Measurements from ENCODE around the gene GRIN2C. TPM values are rescaled to one million over a fixed set of nuclear protein-coding genes. Genes with fewer than 3 reads are reported as not detected.

Gene GRIN2C
- total RNA-seq, 1 donor from 2014 or later = 0.45 TPM

- DNase-seq (ENCODE audit: low spot score) = no peak
These were observed 9.4 kb downstream of the GRIN2C start for GRCh38 chr17:74850310-74850709.

- DNase-seq (ENCODE audit: low spot score) = no peak
These were observed 10.9 kb downstream of the GRIN2C start for GRCh38 chr17:74848656-74849399.

DNA sequence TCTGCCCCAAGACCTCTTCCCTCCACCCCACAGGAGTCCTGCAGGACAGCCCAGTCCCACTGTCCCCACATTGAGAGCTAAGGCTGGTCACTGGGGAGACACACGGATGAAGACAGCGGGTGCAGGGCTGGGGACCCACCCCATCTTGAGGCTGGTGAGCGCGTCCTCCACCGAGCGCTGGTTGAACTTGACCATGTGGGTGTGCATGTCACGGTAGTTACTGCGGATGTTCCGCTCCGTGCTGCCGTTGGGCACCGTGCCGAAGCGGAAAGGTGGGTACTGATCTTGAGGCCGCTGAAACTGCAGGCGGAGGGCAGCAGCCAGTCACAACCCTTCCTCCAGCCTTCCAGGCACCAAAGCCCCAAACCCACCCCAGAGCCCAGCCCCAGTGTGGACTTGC lies 13.1 kb downstream of the GRIN2C start:
- no peak for DNase-seq (ENCODE audit: low spot score)

- DNase-seq (ENCODE audit: low spot score) = no peak
These were observed 16.4 kb downstream of the GRIN2C start for GRCh38 chr17:74843352-74843627.

GRCh38 chr17:74842599-74843351 lies 16.9 kb downstream of the GRIN2C start:
- DNase-seq (ENCODE audit: low spot score) = no peak

- DNase-seq (ENCODE audit: low spot score) = no peak
These were observed 17.5 kb downstream of the GRIN2C start for GRCh38 chr17:74842146-74842598.

GRCh38 chr17:74840989-74841666 lies 18.6 kb downstream of the GRIN2C start:
- no peak for DNase-seq (ENCODE audit: low spot score)

DNA sequence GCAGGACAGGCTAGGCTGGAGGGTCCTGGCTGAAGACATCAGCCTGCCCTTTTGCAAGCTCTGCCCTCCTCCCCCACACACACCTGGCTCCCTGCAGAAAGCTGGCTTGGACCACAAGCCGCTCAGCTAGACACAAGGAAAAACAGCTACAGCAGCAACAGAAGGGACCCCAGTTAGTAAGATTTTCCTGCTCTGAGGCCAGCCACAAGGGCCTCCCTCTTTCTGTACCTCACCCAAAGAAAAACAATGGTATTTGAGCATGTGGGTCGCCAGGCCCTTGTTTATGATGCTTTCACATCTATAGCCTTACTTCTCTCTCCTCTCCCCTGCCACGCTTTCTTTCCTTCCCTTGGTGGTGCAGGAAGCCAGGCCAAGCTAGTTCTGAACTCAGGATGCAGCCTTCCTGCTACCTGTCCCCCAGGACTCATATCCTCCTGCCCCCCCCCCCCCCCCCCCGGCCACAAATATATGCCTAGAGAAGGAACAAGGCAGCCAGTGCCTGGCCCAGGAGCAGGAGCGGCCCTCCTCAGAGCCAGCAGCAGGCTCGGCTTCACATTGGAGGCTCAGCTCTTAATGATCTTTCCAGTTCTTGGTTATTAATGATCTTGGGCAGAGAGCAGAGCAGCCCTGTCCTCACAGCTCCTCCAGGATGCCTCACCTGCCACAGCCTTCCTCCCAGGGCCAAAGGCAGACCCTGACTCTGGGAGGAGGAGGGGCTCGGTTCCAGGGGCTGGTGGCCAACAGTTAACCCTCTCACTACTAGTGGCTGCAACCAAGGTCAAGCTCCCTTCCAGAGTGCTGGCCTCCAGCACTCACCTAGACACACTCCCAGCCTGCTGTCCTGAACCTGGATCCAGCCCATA lies 19.5 kb downstream of the GRIN2C start:
- no peak for DNase-seq (ENCODE audit: low spot score)

DNA sequence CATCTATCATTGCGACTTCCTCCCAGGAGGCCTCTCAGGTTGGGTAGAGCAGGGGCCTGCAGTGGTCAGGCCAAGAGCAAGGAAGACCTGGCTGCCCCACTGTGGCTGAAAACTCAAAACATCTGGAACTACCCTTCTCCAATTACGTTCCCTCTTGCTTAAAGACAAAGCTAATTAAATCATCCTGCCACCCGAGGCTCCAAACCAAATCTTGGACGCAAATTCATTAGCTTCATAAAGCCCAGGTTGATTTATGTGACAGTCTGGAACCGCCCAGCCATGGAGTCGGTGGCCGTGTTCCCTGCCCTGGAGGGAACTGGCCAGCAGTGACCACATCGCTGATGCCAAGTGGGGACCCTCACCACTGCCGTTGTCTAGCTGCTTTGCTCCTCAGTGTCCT lies 21.4 kb downstream of the GRIN2C start:
- no peak for DNase-seq (ENCODE audit: low spot score)

- DNase-seq (ENCODE audit: low spot score) = no peak
These were observed 22.8 kb downstream of the GRIN2C start for GRCh38 chr17:74836691-74837467.

- DNase-seq (ENCODE audit: low spot score) = no peak
These were observed 23.5 kb downstream of the GRIN2C start for GRCh38 chr17:74836191-74836590.

DNA sequence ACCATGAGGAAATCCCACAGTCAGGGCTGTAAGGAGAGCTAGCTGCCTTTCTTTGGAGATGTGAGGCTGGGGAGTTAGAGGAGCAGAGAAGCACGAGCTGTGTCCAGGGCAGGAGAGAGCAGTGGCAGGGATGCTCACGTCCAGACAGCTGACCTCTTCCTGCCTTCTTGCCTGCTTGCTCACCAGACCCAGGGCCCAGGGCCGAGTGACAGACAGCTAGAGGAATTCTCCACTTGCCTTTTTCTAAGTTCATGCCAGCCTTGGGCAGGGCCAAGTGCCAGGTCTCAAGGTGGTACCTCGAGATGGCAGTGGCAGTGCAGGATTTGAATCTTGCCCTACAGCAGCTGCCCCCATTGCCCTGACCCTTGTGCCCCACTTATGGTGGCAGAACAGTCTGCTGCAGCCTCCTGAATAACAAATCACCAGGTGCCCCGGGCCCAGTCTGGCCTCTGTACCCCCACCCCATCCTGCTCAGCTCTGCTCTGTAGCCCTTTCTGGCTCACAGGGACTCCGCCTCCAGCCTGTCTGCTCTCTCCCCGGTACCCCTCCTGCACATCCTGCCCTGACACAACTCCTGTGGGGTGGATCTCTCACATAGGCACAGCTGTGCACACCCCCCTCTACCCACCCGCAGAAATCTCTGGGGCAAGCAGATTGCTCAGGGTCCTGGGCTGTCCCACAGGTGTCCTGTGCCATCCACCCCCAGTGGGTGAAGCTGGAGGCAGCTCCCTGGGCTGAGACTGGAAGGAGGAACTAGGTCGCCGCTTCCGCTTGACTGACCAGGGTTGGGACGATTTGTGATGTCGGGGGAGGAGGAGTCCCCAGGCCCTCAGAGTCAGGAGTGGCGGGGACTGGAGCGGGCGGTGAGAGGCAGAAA lies 25.9 kb downstream of the GRIN2C start:
- no peak for DNase-seq (ENCODE audit: low spot score)

GRCh38 chr17:74832421-74832820 lies 27.3 kb downstream of the GRIN2C start:
- no peak for DNase-seq (ENCODE audit: low spot score)

GRCh38 chr17:74831444-74832146 lies 28.1 kb downstream of the GRIN2C start:
- DNase-seq (ENCODE audit: low spot score) = no peak

- no peak for DNase-seq (ENCODE audit: low spot score)
These were observed 28.8 kb downstream of the GRIN2C start for GRCh38 chr17:74830861-74831260.

GRCh38 chr17:74827800-74828199 lies 31.9 kb downstream of the GRIN2C start:
- no peak for DNase-seq (ENCODE audit: low spot score)

GRCh38 chr17:74825952-74826719 lies 33.5 kb downstream of the GRIN2C start:
- no peak for DNase-seq (ENCODE audit: low spot score)

GRCh38 chr17:74824961-74825627 lies 34.6 kb downstream of the GRIN2C start:
- DNase-seq (ENCODE audit: low spot score) = no peak
